Stimulated activated naive B cell treated with anti-CD40 and anti-IgM and Interleukin-4, amounts not matched to agents 10 μg/mL and 1 μg/mL and 100 μg/mL, for 72 hours (primary cell): Measurements from ENCODE around the gene STIM2.
A peak's percentile ranks its signal among the peaks of the same experiment; 100 is the strongest.
"Not testable (repeated sequence)": the region's sequence is repeated elsewhere in the genome, so short reads cannot be mapped to it uniquely, and the experiment has no call there.

ENCODE experiments used
- ATAC-seq, 2 donors: fragments of 150-1000 bp; cut with Tn5 transposase; replicated peaks; 2 replicates each; pipeline ENCODE4 v1.10.0; 2021; ENCODE audit warnings: moderate library complexity in 1 of 2
- DNase-seq: peaks from one replicate; pipeline ENCODE4 v3.0.0; 2021
- H3K27ac Mint-ChIP-seq: one replicate; pipeline ENCODE4 v1.8.0; 2022; ENCODE audit warnings: mild to moderate bottlenecking, mixed read lengths
- H3K27me3 Mint-ChIP-seq, 2 donors: one replicate each; pipeline ENCODE4 v1.8.0; 2022; ENCODE audit warnings: mixed read lengths in 2 of 2
- H3K36me3 Mint-ChIP-seq, 2 donors: one replicate each; pipeline ENCODE4 v1.8.0; 2022; ENCODE audit warnings: mixed read lengths in 2 of 2, mild to moderate bottlenecking in 1 of 2
- H3K4me1 Mint-ChIP-seq, 2 donors: one replicate each; pipeline ENCODE4 v1.8.0; 2022; ENCODE audit warnings: mixed read lengths in 2 of 2, mild to moderate bottlenecking in 1 of 2
- H3K4me3 Mint-ChIP-seq, 2 donors: one replicate each; pipeline ENCODE4 v1.8.0; 2022; ENCODE audit warnings: mild to moderate bottlenecking in 2 of 2, mixed read lengths in 2 of 2, moderate library complexity in 1 of 2
- H3K9me3 Mint-ChIP-seq, 2 donors: one replicate each; pipeline ENCODE4 v1.8.0; 2022; ENCODE audit warnings: mixed read lengths in 2 of 2, mild to moderate bottlenecking in 1 of 2

STIM2 gene

GRCh38 chr4:27022963-27023362, 162.3 kb downstream of the STIM2 start:
- ATAC-seq = no peak
- peaks cover 21 to 33% of the 10 kb centered on the region in 2 donors for H3K36me3 Mint-ChIP-seq
- no peak overlapping the region for H3K27ac Mint-ChIP-seq

GRCh38 chr4:27023366-27023765, 162.7 kb downstream of the STIM2 start:
- Mint-ChIP-seq H3K9me3 (no peaks in the 10 kb centered on the region), H3K36me3 (peaks cover 19 to 31% of the 10 kb centered on the region in 2 donors), H3K27me3 (no peaks in the 10 kb centered on the region), H3K4me3 (no peak overlapping the region), H3K27ac (no peak overlapping the region), H3K4me1 (peaks cover 0 to 4% of the 10 kb centered on the region in 2 donors)
- ATAC-seq (no peak), DNase-seq (no peak)

More at GRCh38 chr4:27022963-27023362, 162.3 kb downstream of the STIM2 start:
- DNase-seq = no peak
- peaks cover 0 to 4% of the 10 kb centered on the region in 2 donors for H3K4me1 Mint-ChIP-seq
- H3K4me3 Mint-ChIP-seq = no peak overlapping the region
- H3K27me3 Mint-ChIP-seq = no peaks in the 10 kb centered on the region
- H3K9me3 Mint-ChIP-seq = no peaks in the 10 kb centered on the region

- ATAC-seq (no peak), DNase-seq (no peak)
- Mint-ChIP-seq H3K9me3 (no peaks in the 10 kb centered on the region), H3K27ac (peak overlapping the region; percentile 48), H3K4me1 (peaks cover 0 to 4% of the 10 kb centered on the region in 2 donors), H3K4me3 (no peak overlapping the region), H3K36me3 (peaks cover 17 to 28% of the 10 kb centered on the region in 2 donors), H3K27me3 (no peaks in the 10 kb centered on the region)
These were observed 164.2 kb downstream of the STIM2 start for GRCh38 chr4:27024805-27025204.

GRCh38 chr4:27027428-27027827, 166.8 kb downstream of the STIM2 start:
- ATAC-seq (no peak), DNase-seq (no peak)
- Mint-ChIP-seq H3K4me3 (no peak overlapping the region), H3K27me3 (no peaks in the 10 kb centered on the region), H3K9me3 (no peaks in the 10 kb centered on the region), H3K4me1 (peaks cover 0 to 2% of the 10 kb centered on the region in 2 donors), H3K36me3 (peaks cover 8 to 14% of the 10 kb centered on the region in 2 donors), H3K27ac (no peak overlapping the region)

GRCh38 chr4:27035127-27035526, 174.5 kb downstream of the STIM2 start:
- ATAC-seq, H3K4me1 Mint-ChIP-seq, H3K27ac Mint-ChIP-seq, H3K36me3 Mint-ChIP-seq, H3K4me3 Mint-ChIP-seq, DNase-seq: not testable (repeated sequence)
- Mint-ChIP-seq H3K27me3 (peaks cover 0 to 10% of the 10 kb centered on the region in 2 donors), H3K9me3 (peaks cover 3 to 13% of the 10 kb centered on the region in 2 donors)

- Mint-ChIP-seq H3K36me3 (peaks cover 5 to 11% of the 10 kb centered on the region in 2 donors), H3K4me1 (peaks cover 4 to 7% of the 10 kb centered on the region in 2 donors), H3K27ac (no peak overlapping the region), H3K4me3 (no peak overlapping the region), H3K27me3 (peaks cover 12 to 27% of the 10 kb centered on the region in 2 donors), H3K9me3 (peaks cover 10 to 24% of the 10 kb centered on the region in 2 donors)
- DNase-seq = no peak
- no peak for ATAC-seq
These were observed 179.7 kb downstream of the STIM2 start for GRCh38 chr4:27040356-27040755.

GRCh38 chr4:27042411-27042810, 181.8 kb downstream of the STIM2 start:
- Mint-ChIP-seq H3K36me3 (peaks cover 5 to 11% of the 10 kb centered on the region in 2 donors), H3K4me3 (no peak overlapping the region), H3K27me3 (peaks cover 16 to 46% of the 10 kb centered on the region in 2 donors), H3K4me1 (peaks cover 4 to 7% of the 10 kb centered on the region in 2 donors), H3K27ac (no peak overlapping the region), H3K9me3 (peaks cover 8 to 11% of the 10 kb centered on the region in 2 donors)
- ATAC-seq = no peak
- DNase-seq = no peak

GRCh38 chr4:27043200-27043599, 182.6 kb downstream of the STIM2 start:
- Mint-ChIP-seq H3K27me3 (peaks cover 20 to 49% of the 10 kb centered on the region in 2 donors), H3K9me3 (peaks cover 8 to 11% of the 10 kb centered on the region in 2 donors), H3K27ac (no peak overlapping the region), H3K4me3 (no peak overlapping the region), H3K4me1 (peaks cover 5 to 7% of the 10 kb centered on the region in 2 donors), H3K36me3 (peaks cover 5 to 11% of the 10 kb centered on the region in 2 donors)
- DNase-seq = no peak
- ATAC-seq = no peak

- peaks cover 5 to 11% of the 10 kb centered on the region in 2 donors for H3K36me3 Mint-ChIP-seq
- no peak overlapping the region for H3K4me3 Mint-ChIP-seq
- ATAC-seq (no peak), DNase-seq (no peak)
- H3K9me3 Mint-ChIP-seq = peaks cover 7 to 11% of the 10 kb centered on the region in 2 donors
- H3K27me3 Mint-ChIP-seq = peaks cover 46 to 68% of the 10 kb centered on the region in 2 donors
- no peak overlapping the region for H3K27ac Mint-ChIP-seq
- peaks cover 0 to 9% of the 10 kb centered on the region in 2 donors for H3K4me1 Mint-ChIP-seq
These were observed 186.2 kb downstream of the STIM2 start for GRCh38 chr4:27046851-27047250.

GRCh38 chr4:27048429-27049238, 188.0 kb downstream of the STIM2 start:
- Mint-ChIP-seq H3K27ac (no peak overlapping the region), H3K9me3 (peaks cover 5 to 11% of the 10 kb centered on the region in 2 donors), H3K4me1 (peaks cover 0 to 9% of the 10 kb centered on the region in 2 donors), H3K27me3 (peaks cover 53 to 76% of the 10 kb centered on the region in 2 donors), H3K36me3 (peaks cover 5 to 11% of the 10 kb centered on the region in 2 donors), H3K4me3 (peak overlapping the region in 1 of 2 donors; percentile 37)
- DNase-seq (no peak), ATAC-seq (no peak)

- Mint-ChIP-seq H3K27ac (no peak overlapping the region), H3K4me1 (peaks cover 0 to 9% of the 10 kb centered on the region in 2 donors), H3K4me3 (no peak overlapping the region), H3K27me3 (peaks cover 48 to 71% of the 10 kb centered on the region in 2 donors), H3K36me3 (peaks cover 3 to 7% of the 10 kb centered on the region in 2 donors), H3K9me3 (peaks cover 3 to 7% of the 10 kb centered on the region in 2 donors)
- no peak for DNase-seq
- ATAC-seq = no peak
These were observed 188.7 kb downstream of the STIM2 start for GRCh38 chr4:27049239-27049829.

GRCh38 chr4:27050731-27051130, 190.1 kb downstream of the STIM2 start:
- Mint-ChIP-seq H3K4me3 (no peak overlapping the region), H3K36me3 (no peaks in the 10 kb centered on the region), H3K4me1 (peaks cover 0 to 9% of the 10 kb centered on the region in 2 donors), H3K9me3 (no peaks in the 10 kb centered on the region), H3K27me3 (peaks cover 49 to 66% of the 10 kb centered on the region in 2 donors), H3K27ac (no peak overlapping the region)
- no peak for DNase-seq
- no peak for ATAC-seq

- no peak for ATAC-seq
- no peak overlapping the region for H3K4me3 Mint-ChIP-seq
- no peaks in the 10 kb centered on the region for H3K4me1 Mint-ChIP-seq
- no peak overlapping the region for H3K27ac Mint-ChIP-seq
- H3K9me3 Mint-ChIP-seq = no peaks in the 10 kb centered on the region
- no peaks in the 10 kb centered on the region for H3K36me3 Mint-ChIP-seq
- no peak for DNase-seq
- H3K27me3 Mint-ChIP-seq = peaks cover 32 to 46% of the 10 kb centered on the region in 2 donors
These were observed 194.7 kb downstream of the STIM2 start for GRCh38 chr4:27055221-27055760.

- Mint-ChIP-seq H3K4me3 (no peak overlapping the region), H3K27me3 (peaks cover 26 to 41% of the 10 kb centered on the region in 2 donors), H3K36me3 (no peaks in the 10 kb centered on the region), H3K27ac (no peak overlapping the region), H3K4me1 (no peaks in the 10 kb centered on the region), H3K9me3 (no peaks in the 10 kb centered on the region)
- DNase-seq (no peak), ATAC-seq (no peak)
These were observed 195.6 kb downstream of the STIM2 start for GRCh38 chr4:27056281-27056680.
